Neural progenitor cell (in vitro differentiated cells): ENCODE results near the gene PPP1R15B. TPM values are rescaled to one million over a fixed set of nuclear protein-coding genes. Genes with fewer than 3 reads are reported as not detected.

Source experiments
- DNase-seq: peaks from one replicate; pipeline ENCODE4 v3.0.0-alpha.2; 2016; ENCODE audit warnings: low spot score
- H2AFZ ChIP-seq: fragments of 200-600 bp; sonication (generic); replicated peaks from 2 replicates; pipeline ENCODE4 v1.6.1; 2016; ENCODE audit warnings: antibody characterized with exemption
- H3F3A ChIP-seq: fragments of 200-600 bp; sonication (generic); 2 replicates; pipeline ENCODE4 v1.6.1; 2016; ENCODE audit warnings: antibody characterized with exemption, low read depth
- H3K27ac ChIP-seq: fragments of 200-600 bp; sonication (generic); 2 replicates; pipeline ENCODE4 v1.5.1; 2016; ENCODE audit warnings: mild to moderate bottlenecking
- H3K27me3 ChIP-seq: fragments of 200-600 bp; sonication (generic); 2 replicates; pipeline ENCODE4 v1.6.1; 2016; ENCODE audit warnings: mild to moderate bottlenecking, moderate library complexity
- H3K36me3 ChIP-seq: fragments of 200-600 bp; sonication (generic); 2 replicates; pipeline ENCODE4 v1.5.1; 2016
- H3K4me1 ChIP-seq: fragments of 200-600 bp; sonication (generic); 2 replicates; pipeline ENCODE4 v1.6.1; 2016; ENCODE audit warnings: mixed run types
- H3K4me2 ChIP-seq: fragments of 200-600 bp; sonication (generic); 2 replicates; pipeline ENCODE4 v1.6.1; 2016
- H3K4me3 ChIP-seq: fragments of 200-600 bp; sonication (generic); 2 replicates; pipeline ENCODE4 v1.5.1; 2016
- H3K79me2 ChIP-seq: fragments of 200-600 bp; sonication (generic); 2 replicates; pipeline ENCODE4 v1.6.1; 2016; ENCODE audit warnings: low read depth
- H3K9ac ChIP-seq: fragments of 200-600 bp; sonication (generic); 2 replicates; pipeline ENCODE4 v1.6.1; 2016
- H3K9me3 ChIP-seq: fragments of 200-600 bp; sonication (generic); 2 replicates; pipeline ENCODE4 v1.5.1; 2016; ENCODE audit warnings: low read depth
- H4K20me1 ChIP-seq: fragments of 200-600 bp; sonication (generic); 2 replicates; pipeline ENCODE4 v1.6.1; 2016; ENCODE audit warnings: low read depth
- H3K27ac Mint-ChIP-seq: 3 replicates; pipeline ENCODE4 v1.8.0; 2021; ENCODE audit warnings: mixed read lengths
- H3K27me3 Mint-ChIP-seq: 2 replicates; pipeline ENCODE4 v1.8.0; 2022; ENCODE audit warnings: low read depth, mild to moderate bottlenecking, inconsistent platforms, moderate library complexity, mixed read lengths; ENCODE audit not compliant: insufficient read depth
- H3K36me3 Mint-ChIP-seq: 3 replicates; pipeline ENCODE4 v1.8.0; 2021; ENCODE audit warnings: mixed read lengths
- H3K4me1 Mint-ChIP-seq: 3 replicates; pipeline ENCODE4 v1.8.0; 2021; ENCODE audit warnings: mixed read lengths
- H3K4me3 Mint-ChIP-seq: 3 replicates; pipeline ENCODE4 v1.8.0; 2021; ENCODE audit warnings: mild to moderate bottlenecking, moderate library complexity, mixed read lengths
- H3K9me3 Mint-ChIP-seq: 3 replicates; pipeline ENCODE4 v1.8.0; 2020; ENCODE audit warnings: mixed read lengths
- CTCF ChIP-seq: fragments of 200-600 bp; sonication (generic); IDR thresholded peaks from 2 replicates; pipeline ENCODE4 v1.5.1; 2017; ENCODE audit warnings: antibody characterized with exemption, mild to moderate bottlenecking
- EZH2 ChIP-seq: fragments of 200-600 bp; sonication (generic); IDR thresholded peaks from 2 replicates; pipeline ENCODE4 v1.6.1; 2017; ENCODE audit warnings: antibody characterized with exemption, mild to moderate bottlenecking, moderate library complexity
- EZH2phosphoT487 ChIP-seq: fragments of 200-600 bp; sonication (generic); IDR thresholded peaks from 2 replicates; pipeline ENCODE4 v1.6.1; 2017; ENCODE audit warnings: antibody characterized with exemption
- total RNA-seq: library from RNA; depleted of rRNA; stranded (reverse); fragments of >200 nt; gene quantifications from 2 replicates; pipeline ENCODE4 v1.2.3, GENCODE V29; 2015; ENCODE audit warnings: low replicate concordance

The PPP1R15B gene
- total RNA-seq, 1 donor from 2014 or later: 32.7 TPM

- Histone ChIP-seq H3K9me3 (no peaks in the 10 kb centered on the region), H3K27ac (no peak overlapping the region), H4K20me1 (peaks cover 63% of the 10 kb centered on the region), H3K36me3 (peaks cover 4% of the 10 kb centered on the region), H3K4me1 (peaks cover 7% of the 10 kb centered on the region), H3K4me2 (peak overlapping the region; percentile 93), H3K4me3 (peak overlapping the region; percentile 96), H3K79me2 (peaks cover 65% of the 10 kb centered on the region), H2AFZ (no peak overlapping the region), H3K9ac (peak overlapping the region; percentile 91), H3K27me3 (no peaks in the 10 kb centered on the region), H3F3A (peaks cover 23% of the 10 kb centered on the region)
- TF ChIP-seq EZH2 (no peak), CTCF (no peak), EZH2phosphoT487 (no peak)
- Mint-ChIP-seq H3K4me3 (peak overlapping the region; percentile 99), H3K4me1 (peaks cover 23% of the 10 kb centered on the region), H3K36me3 (peaks cover 9% of the 10 kb centered on the region), H3K9me3 (no peaks in the 10 kb centered on the region), H3K27me3 (peaks cover 2% of the 10 kb centered on the region), H3K27ac (peak overlapping the region; percentile 78)
- DNase-seq: peak; percentile 42
Measured at GRCh38 chr1:204409836-204410687, 1.6 kb downstream of the PPP1R15B start.

- peak overlapping the region; percentile 93 for H3K4me2 ChIP-seq
- Mint-ChIP-seq H3K36me3 (peaks cover 9% of the 10 kb centered on the region), H3K4me1 (peaks cover 23% of the 10 kb centered on the region), H3K9me3 (no peaks in the 10 kb centered on the region), H3K27ac (no peak overlapping the region), H3K4me3 (peak overlapping the region; percentile 99), H3K27me3 (peaks cover 2% of the 10 kb centered on the region)
- H4K20me1 ChIP-seq: peaks cover 69% of the 10 kb centered on the region
- H3K9ac ChIP-seq: peak overlapping the region; percentile 91
- H3K79me2 ChIP-seq: peaks cover 74% of the 10 kb centered on the region
- no peak for TF ChIP-seq EZH2phosphoT487
- no peak for TF ChIP-seq EZH2
- TF ChIP-seq CTCF: no peak
- H3K27ac ChIP-seq: no peak overlapping the region
- H3K9me3 ChIP-seq: no peaks in the 10 kb centered on the region
- peaks cover 18% of the 10 kb centered on the region for H3F3A ChIP-seq
- peaks cover 7% of the 10 kb centered on the region for H3K4me1 ChIP-seq
- no peaks in the 10 kb centered on the region for H3K27me3 ChIP-seq
- H3K36me3 ChIP-seq: peaks cover 4% of the 10 kb centered on the region
- no peak overlapping the region for H2AFZ ChIP-seq
- DNase-seq: no peak
- peak overlapping the region; percentile 96 for H3K4me3 ChIP-seq
Measured at GRCh38 chr1:204409123-204409522, 2.5 kb downstream of the PPP1R15B start.

- H2AFZ ChIP-seq: no peak overlapping the region
- no peaks in the 10 kb centered on the region for H3K27me3 ChIP-seq
- peaks cover 4% of the 10 kb centered on the region for H3K36me3 ChIP-seq
- peaks cover 69% of the 10 kb centered on the region for H4K20me1 ChIP-seq
- H3K4me3 ChIP-seq: peak overlapping the region; percentile 96
- Mint-ChIP-seq H3K4me1 (peaks cover 23% of the 10 kb centered on the region), H3K9me3 (no peaks in the 10 kb centered on the region), H3K27ac (no peak overlapping the region), H3K27me3 (peaks cover 2% of the 10 kb centered on the region), H3K36me3 (peaks cover 13% of the 10 kb centered on the region), H3K4me3 (peak overlapping the region; percentile 99)
- peaks cover 79% of the 10 kb centered on the region for H3K79me2 ChIP-seq
- H3K9ac ChIP-seq: peak overlapping the region; percentile 33
- H3K9me3 ChIP-seq: no peaks in the 10 kb centered on the region
- peak overlapping the region; percentile 93 for H3K4me2 ChIP-seq
- no peak for DNase-seq
- H3K4me1 ChIP-seq: peaks cover 7% of the 10 kb centered on the region
- H3K27ac ChIP-seq: no peak overlapping the region
- no peak for TF ChIP-seq EZH2
- no peak for TF ChIP-seq EZH2phosphoT487
- TF ChIP-seq CTCF: no peak
- peaks cover 17% of the 10 kb centered on the region for H3F3A ChIP-seq
Measured at GRCh38 chr1:204408602-204409001, 3.0 kb downstream of the PPP1R15B start.
